ENCODE measurements around the gene CCDC12. TPM values are rescaled to one million over a fixed set of nuclear protein-coding genes. Genes with fewer than 3 reads are reported as not detected.

CCDC12 gene
- total RNA-seq, 1 experiment from 2014 or later = 46.5 TPM

DNA sequence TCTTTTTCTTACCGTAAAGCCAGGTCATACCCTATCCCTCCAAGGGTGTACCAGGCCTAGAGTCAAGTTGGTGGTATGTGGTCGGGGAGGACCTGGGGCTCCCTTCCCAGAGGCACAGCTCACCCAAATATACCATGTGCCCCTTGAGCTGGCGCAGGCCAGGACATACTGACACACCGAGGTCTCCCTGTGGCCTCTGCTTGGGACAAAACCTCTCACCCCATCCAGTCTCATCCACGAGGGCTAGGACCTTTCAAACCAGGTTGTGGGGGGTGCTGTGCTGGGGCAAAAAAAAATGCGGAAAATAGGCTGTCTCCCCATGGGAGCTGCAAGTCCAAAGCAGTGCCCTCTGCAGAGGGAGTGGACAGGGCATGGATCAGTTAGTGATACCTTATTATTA is 76.2 kb downstream of the CCDC12 start:
- Histone ChIP-seq H2AFZ (ENCODE audit: low read depth, low read length, poor library complexity, severe bottlenecking) (no peak overlapping the region), H3K9ac (ENCODE audit: low read length) (no peak overlapping the region), H3K36me3 (ENCODE audit: control insufficient read depth in 1 of 2, insufficient read depth in 2 of 2, low read length in 2 of 2) (no peaks in the 10 kb centered on the region), H4K20me1 (ENCODE audit: insufficient read depth) (no peaks in the 10 kb centered on the region), H3K9me3 (ENCODE audit: control insufficient read depth in 1 of 2, insufficient read depth in 1 of 2, low read depth in 1 of 2, low read length in 2 of 2) (no peaks in the 10 kb centered on the region), H3K9me2 (ENCODE audit: insufficient read depth) (no peaks in the 10 kb centered on the region), H3K27me3 (ENCODE audit: insufficient read depth, low read length) (no peaks in the 10 kb centered on the region), H3K4me2 (ENCODE audit: low read length) (no peak overlapping the region), H3K79me2 (ENCODE audit: insufficient read depth, low read length) (no peaks in the 10 kb centered on the region), H3K4me1 (ENCODE audit: control insufficient read depth in 1 of 2, insufficient read depth in 2 of 2, low read length in 2 of 2) (peaks cover 0 to 11% of the 10 kb centered on the region in 2 experiments; a peak in 2 of 4 replicates), H3K4me3 (replicated peaks in 1 of 2; ENCODE audit: low read depth in 1 of 2, low read length in 2 of 2) (no peak overlapping the region), H3K27ac (ENCODE audit: low read depth, low read length) (no peak overlapping the region)
- CTCF ChIA-PET = interaction anchor here (1.7 kb wide), 1 partner anchor 9 kb away, joined by 8 read pairs; no protein-coding TSS in a partner anchor
- no peak for DNase-seq (ENCODE audit: low read depth, low spot score)
- POLR2A ChIA-PET = no interaction called here
- no TSS peak for BruUV-seq (replicated peaks)
- no peak for ATAC-seq
- intact Hi-C loops (cut with micrococcal nuclease) = no loop called here
- TF ChIP-seq SRF (IDR thresholded peaks at IDR 0.05; ENCODE audit: low read depth) = no peak
- no peak for TF ChIP-seq SIN3A (IDR thresholded peaks at IDR 0.05; ENCODE audit: low read depth)
- TF ChIP-seq FOSL1 (IDR thresholded peaks at IDR 0.05; ENCODE audit: low read depth) = no peak
- no peak for TF ChIP-seq EZH2 (IDR thresholded peaks at IDR 0.05)
- TF ChIP-seq RAD21 (IDR thresholded peaks at IDR 0.05; ENCODE audit: low read depth) = no peak
- no peak for TF ChIP-seq TCF7L2 (IDR thresholded peaks at IDR 0.05; ENCODE audit: borderline replicate concordance, extremely low read depth, insufficient read depth, insufficient read length)
- no peak for TF ChIP-seq ELF1 (IDR thresholded peaks at IDR 0.05; ENCODE audit: borderline replicate concordance, low read depth)
- no peak for TF ChIP-seq JUND (IDR thresholded peaks at IDR 0.05)
- TF ChIP-seq, protein P1, sequence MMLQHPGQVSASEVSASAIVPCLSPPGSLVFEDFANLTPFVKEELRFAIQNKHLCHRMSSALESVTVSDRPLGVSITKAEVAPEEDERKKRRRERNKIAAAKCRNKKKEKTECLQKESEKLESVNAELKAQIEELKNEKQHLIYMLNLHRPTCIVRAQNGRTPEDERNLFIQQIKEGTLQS (IDR thresholded peaks at IDR 0.05) = no peak
- TF ChIP-seq, protein P2, sequence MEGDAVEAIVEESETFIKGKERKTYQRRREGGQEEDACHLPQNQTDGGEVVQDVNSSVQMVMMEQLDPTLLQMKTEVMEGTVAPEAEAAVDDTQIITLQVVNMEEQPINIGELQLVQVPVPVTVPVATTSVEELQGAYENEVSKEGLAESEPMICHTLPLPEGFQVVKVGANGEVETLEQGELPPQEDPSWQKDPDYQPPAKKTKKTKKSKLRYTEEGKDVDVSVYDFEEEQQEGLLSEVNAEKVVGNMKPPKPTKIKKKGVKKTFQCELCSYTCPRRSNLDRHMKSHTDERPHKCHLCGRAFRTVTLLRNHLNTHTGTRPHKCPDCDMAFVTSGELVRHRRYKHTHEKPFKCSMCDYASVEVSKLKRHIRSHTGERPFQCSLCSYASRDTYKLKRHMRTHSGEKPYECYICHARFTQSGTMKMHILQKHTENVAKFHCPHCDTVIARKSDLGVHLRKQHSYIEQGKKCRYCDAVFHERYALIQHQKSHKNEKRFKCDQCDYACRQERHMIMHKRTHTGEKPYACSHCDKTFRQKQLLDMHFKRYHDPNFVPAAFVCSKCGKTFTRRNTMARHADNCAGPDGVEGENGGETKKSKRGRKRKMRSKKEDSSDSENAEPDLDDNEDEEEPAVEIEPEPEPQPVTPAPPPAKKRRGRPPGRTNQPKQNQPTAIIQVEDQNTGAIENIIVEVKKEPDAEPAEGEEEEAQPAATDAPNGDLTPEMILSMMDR (IDR thresholded peaks at IDR 0.05 in 2 of 3, conservative IDR thresholded peaks at IDR 0.05 in 1 of 3; ENCODE audit: borderline replicate concordance in 1 of 3, insufficient read depth in 1 of 3, low read depth in 2 of 3, low read length in 2 of 3) = no peak
- no peak for TF ChIP-seq EGR1 (IDR thresholded peaks at IDR 0.05; ENCODE audit: low read depth)
- TF ChIP-seq SP1 (IDR thresholded peaks at IDR 0.05; ENCODE audit: low read depth) = no peak
- TF ChIP-seq, protein P3, sequence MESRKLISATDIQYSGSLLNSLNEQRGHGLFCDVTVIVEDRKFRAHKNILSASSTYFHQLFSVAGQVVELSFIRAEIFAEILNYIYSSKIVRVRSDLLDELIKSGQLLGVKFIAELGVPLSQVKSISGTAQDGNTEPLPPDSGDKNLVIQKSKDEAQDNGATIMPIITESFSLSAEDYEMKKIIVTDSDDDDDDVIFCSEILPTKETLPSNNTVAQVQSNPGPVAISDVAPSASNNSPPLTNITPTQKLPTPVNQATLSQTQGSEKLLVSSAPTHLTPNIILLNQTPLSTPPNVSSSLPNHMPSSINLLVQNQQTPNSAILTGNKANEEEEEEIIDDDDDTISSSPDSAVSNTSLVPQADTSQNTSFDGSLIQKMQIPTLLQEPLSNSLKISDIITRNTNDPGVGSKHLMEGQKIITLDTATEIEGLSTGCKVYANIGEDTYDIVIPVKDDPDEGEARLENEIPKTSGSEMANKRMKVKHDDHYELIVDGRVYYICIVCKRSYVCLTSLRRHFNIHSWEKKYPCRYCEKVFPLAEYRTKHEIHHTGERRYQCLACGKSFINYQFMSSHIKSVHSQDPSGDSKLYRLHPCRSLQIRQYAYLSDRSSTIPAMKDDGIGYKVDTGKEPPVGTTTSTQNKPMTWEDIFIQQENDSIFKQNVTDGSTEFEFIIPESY (IDR thresholded peaks at IDR 0.05; ENCODE audit: extremely low read depth, insufficient replicate concordance, low read length) = no peak
- TF ChIP-seq POLR2A (IDR thresholded peaks at IDR 0.05; ENCODE audit: borderline replicate concordance, extremely low read depth, insufficient read depth, insufficient read length) = no peak
- TF ChIP-seq, protein P4, sequence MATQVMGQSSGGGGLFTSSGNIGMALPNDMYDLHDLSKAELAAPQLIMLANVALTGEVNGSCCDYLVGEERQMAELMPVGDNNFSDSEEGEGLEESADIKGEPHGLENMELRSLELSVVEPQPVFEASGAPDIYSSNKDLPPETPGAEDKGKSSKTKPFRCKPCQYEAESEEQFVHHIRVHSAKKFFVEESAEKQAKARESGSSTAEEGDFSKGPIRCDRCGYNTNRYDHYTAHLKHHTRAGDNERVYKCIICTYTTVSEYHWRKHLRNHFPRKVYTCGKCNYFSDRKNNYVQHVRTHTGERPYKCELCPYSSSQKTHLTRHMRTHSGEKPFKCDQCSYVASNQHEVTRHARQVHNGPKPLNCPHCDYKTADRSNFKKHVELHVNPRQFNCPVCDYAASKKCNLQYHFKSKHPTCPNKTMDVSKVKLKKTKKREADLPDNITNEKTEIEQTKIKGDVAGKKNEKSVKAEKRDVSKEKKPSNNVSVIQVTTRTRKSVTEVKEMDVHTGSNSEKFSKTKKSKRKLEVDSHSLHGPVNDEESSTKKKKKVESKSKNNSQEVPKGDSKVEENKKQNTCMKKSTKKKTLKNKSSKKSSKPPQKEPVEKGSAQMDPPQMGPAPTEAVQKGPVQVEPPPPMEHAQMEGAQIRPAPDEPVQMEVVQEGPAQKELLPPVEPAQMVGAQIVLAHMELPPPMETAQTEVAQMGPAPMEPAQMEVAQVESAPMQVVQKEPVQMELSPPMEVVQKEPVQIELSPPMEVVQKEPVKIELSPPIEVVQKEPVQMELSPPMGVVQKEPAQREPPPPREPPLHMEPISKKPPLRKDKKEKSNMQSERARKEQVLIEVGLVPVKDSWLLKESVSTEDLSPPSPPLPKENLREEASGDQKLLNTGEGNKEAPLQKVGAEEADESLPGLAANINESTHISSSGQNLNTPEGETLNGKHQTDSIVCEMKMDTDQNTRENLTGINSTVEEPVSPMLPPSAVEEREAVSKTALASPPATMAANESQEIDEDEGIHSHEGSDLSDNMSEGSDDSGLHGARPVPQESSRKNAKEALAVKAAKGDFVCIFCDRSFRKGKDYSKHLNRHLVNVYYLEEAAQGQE (IDR thresholded peaks at IDR 0.05; ENCODE audit: low read depth) = no peak
- no peak for TF ChIP-seq ZNF274 (IDR thresholded peaks at IDR 0.05; ENCODE audit: low read depth, low read length)
- no peak for TF ChIP-seq YY1 (IDR thresholded peaks at IDR 0.05; ENCODE audit: extremely low read depth, insufficient replicate concordance, low read depth, low read length)
- RAD21 ChIA-PET (ENCODE audit: low non-redundant PET in 1 of 2, low total read pairs in 2 of 2, uncharacterized antibody in 2 of 2, unreplicated experiment in 2 of 2) = no interaction called here
